Lung microvascular endothelial cell (primary cell): ENCODE results near the gene CEP192. TPM values are rescaled to one million over a fixed set of nuclear protein-coding genes. Genes with fewer than 3 reads are reported as not detected.
"Not testable (repeated sequence)": the region's sequence is repeated elsewhere in the genome, so short reads cannot be mapped to it uniquely, and the experiment has no call there.

Experiments used
- DNase-seq, 2 donors: peaks; one replicate each; pipeline versions ENCODE4 v3.0.0 to v3.0.0-alpha.2; 2010; ENCODE audit warnings: low read depth in 2 of 2
- total RNA-seq: library from RNA; depleted of rRNA; stranded (reverse); fragments of >200 nt; gene quantifications from 2 replicates; pipeline ENCODE4 v1.2.1, GENCODE V29; 2014

CEP192 gene
- total RNA-seq: 16.1 and 24.4 TPM in 2 replicates

- peak; percentile 99 for DNase-seq
These were observed at the start of gene CEP192 for GRCh38 chr18:12990967-12991820. Gene CEP192 (plus strand): TSS chr18:12991362. CDS start chr18:12999425, 8,063 bp downstream.

- no peak for DNase-seq
These were observed 47.9 kb upstream of the CEP192 start for GRCh38 chr18:12943215-12943614.

- DNase-seq: peak in 1 of 2 donors; percentile 68
These were observed 46.5 kb upstream of the CEP192 start for GRCh38 chr18:12944709-12945108.

GRCh38 chr18:12946549-12947284 is 44.4 kb upstream of the CEP192 start:
- DNase-seq: peak; percentile 45 to 88

GRCh38 chr18:12947285-12948049 is 43.7 kb upstream of the CEP192 start, which contains the start of gene SEH1L:
Gene SEH1L (plus strand): TSS chr18:12948011. CDS start chr18:12948122, 111 bp downstream.
- DNase-seq: peak; percentile 99 to 100

GRCh38 chr18:12948050-12948804 is 42.9 kb upstream of the CEP192 start:
- DNase-seq: peak; percentile 96 to 97

- no peak for DNase-seq
These were observed 32.7 kb upstream of the CEP192 start for GRCh38 chr18:12958478-12958877.

GRCh38 chr18:12960395-12960794 is 30.8 kb upstream of the CEP192 start:
- no peak for DNase-seq

- no peak for DNase-seq
These were observed 30.2 kb upstream of the CEP192 start for GRCh38 chr18:12960853-12961397.

- DNase-seq: no peak
These were observed 28.1 kb upstream of the CEP192 start for GRCh38 chr18:12963069-12963468.

GRCh38 chr18:12968115-12968514 is 23.0 kb upstream of the CEP192 start:
- peak in 1 of 2 donors; percentile 10 for DNase-seq

GRCh38 chr18:12968619-12969018 is 22.5 kb upstream of the CEP192 start:
- no peak for DNase-seq

GRCh38 chr18:12973562-12974213 is 17.5 kb upstream of the CEP192 start:
- DNase-seq: no peak

GRCh38 chr18:12975488-12975887 is 15.7 kb upstream of the CEP192 start:
- no peak for DNase-seq

- DNase-seq: no peak
These were observed 14.9 kb upstream of the CEP192 start for GRCh38 chr18:12976305-12976704.

- DNase-seq: not testable (repeated sequence)
These were observed 11.1 kb upstream of the CEP192 start for GRCh38 chr18:12980065-12980464.

- DNase-seq: no peak
These were observed 1.6 kb upstream of the CEP192 start for GRCh38 chr18:12989397-12990122.

GRCh38 chr18:12990123-12990475 is 1.1 kb upstream of the CEP192 start:
- DNase-seq: no peak

- no peak for DNase-seq
These were observed 558 bp upstream of the CEP192 start for GRCh38 chr18:12990641-12990966.

GRCh38 chr18:12991821-12992179 is 638 bp downstream of the CEP192 start:
- peak in 1 of 2 donors; percentile 20 for DNase-seq
